Stimulated activated CD8-positive, alpha-beta memory T cell treated with anti-CD3 and anti-CD28 coated beads, Interleukin-15, amount 100 ng/mL, for 48 hours (primary cell): Measurements from ENCODE around the gene CHCHD2.
"Not testable (repeated sequence)": the region's sequence is repeated elsewhere in the genome, so short reads cannot be mapped to it uniquely, and the experiment has no call there.

Experiments
- DNase-seq, 2 donors: peaks; one replicate each; pipeline ENCODE4 v3.0.0-alpha.2; 2020; ENCODE audit warnings: low read depth in 2 of 2

CHCHD2 gene

GRCh38 chr7:56106108-56107073 lies at the start of gene CHCHD2:
Gene CHCHD2 (minus strand): TSS chr7:56106476. CDS start chr7:56106413, 63 bp downstream.
- DNase-seq: peak; percentile 86 to 93

- not testable (repeated sequence) for DNase-seq
Observed at GRCh38 chr7:56131062-56131461, 24.8 kb upstream of the CHCHD2 start.

- no peak for DNase-seq
Observed at GRCh38 chr7:56127241-56127975, 21.1 kb upstream of the CHCHD2 start.

GRCh38 chr7:56125831-56126230 lies 19.6 kb upstream of the CHCHD2 start:
- no peak for DNase-seq

- DNase-seq: no peak
Observed at GRCh38 chr7:56124981-56125380, 18.7 kb upstream of the CHCHD2 start.

- DNase-seq: no peak
Observed at GRCh38 chr7:56121440-56121839, 15.2 kb upstream of the CHCHD2 start.

- DNase-seq: no peak
Observed at GRCh38 chr7:56115852-56116538, 9.7 kb upstream of the CHCHD2 start, which contains the start of gene NUPR2. Gene NUPR2 (minus strand): TSS chr7:56116417. CDS start chr7:56116314, 103 bp downstream.

GRCh38 chr7:56112244-56112643 lies 6.0 kb upstream of the CHCHD2 start:
- DNase-seq: not testable (repeated sequence)

- no peak for DNase-seq
Observed at GRCh38 chr7:56110611-56111010, 4.3 kb upstream of the CHCHD2 start.

- no peak for DNase-seq
Observed at GRCh38 chr7:56107954-56108258, 1.6 kb upstream of the CHCHD2 start.

GRCh38 chr7:56105508-56105907 lies 768 bp downstream of the CHCHD2 start:
- DNase-seq: no peak

- not testable (repeated sequence) for DNase-seq
Observed at GRCh38 chr7:56104138-56104537, 2.1 kb downstream of the CHCHD2 start.

- DNase-seq: no peak
Observed at GRCh38 chr7:56099653-56100052, 6.6 kb downstream of the CHCHD2 start.

GRCh38 chr7:56098187-56099008 lies 7.9 kb downstream of the CHCHD2 start:
- DNase-seq: not testable (repeated sequence)

- no peak for DNase-seq
Observed at GRCh38 chr7:56097700-56098099, 8.6 kb downstream of the CHCHD2 start.

GRCh38 chr7:56092789-56093531 lies 13.3 kb downstream of the CHCHD2 start, which contains the start of gene PHKG1:
Gene PHKG1 (minus strand): TSS chr7:56092952. CDS start chr7:56088941, 4,011 bp downstream.
- no peak for DNase-seq

- DNase-seq: not testable (repeated sequence)
Observed at GRCh38 chr7:56092388-56092787, 13.9 kb downstream of the CHCHD2 start.

GRCh38 chr7:56091591-56091990 lies 14.7 kb downstream of the CHCHD2 start:
- DNase-seq: no peak

- DNase-seq: no peak
Observed at GRCh38 chr7:56087445-56087844, 18.8 kb downstream of the CHCHD2 start.

- DNase-seq: no peak
Observed at GRCh38 chr7:56086761-56087160, 19.5 kb downstream of the CHCHD2 start.
